EH (cell line): Measurements from ENCODE around the gene CRYBB1.
"Not testable (repeated sequence)": the region's sequence is repeated elsewhere in the genome, so short reads cannot be mapped to it uniquely, and the experiment has no call there.

Experiments used
- DNase-seq: peaks from one replicate; pipeline ENCODE4 v3.0.0-alpha.2; 2015; ENCODE audit warnings: low read depth

CRYBB1 gene

GRCh38 chr22:26636296-26636695 is 18.5 kb upstream of the CRYBB1 start:
- no peak for DNase-seq

- no peak for DNase-seq
Measured at GRCh38 chr22:26635117-26635516, 17.3 kb upstream of the CRYBB1 start.

GRCh38 chr22:26634189-26634588 is 16.4 kb upstream of the CRYBB1 start:
- DNase-seq, result no peak

- DNase-seq, result no peak
Measured at GRCh38 chr22:26632422-26633155, 14.8 kb upstream of the CRYBB1 start.

GRCh38 chr22:26631282-26631681 is 13.5 kb upstream of the CRYBB1 start:
- no peak for DNase-seq

GRCh38 chr22:26629988-26630761 is 12.3 kb upstream of the CRYBB1 start:
- no peak for DNase-seq

GRCh38 chr22:26624803-26625202 is 7.0 kb upstream of the CRYBB1 start:
- no peak for DNase-seq

- DNase-seq, result no peak
Measured at GRCh38 chr22:26623984-26624383, 6.2 kb upstream of the CRYBB1 start.

- no peak for DNase-seq
Measured at GRCh38 chr22:26621663-26622062, 3.8 kb upstream of the CRYBB1 start, which contains the start of gene CRYBA4. TSS of gene CRYBA4 (plus strand) at chr22:26621963. CDS start at chr22:26622597, 634 bp downstream.

GRCh38 chr22:26620197-26620596 is 2.4 kb upstream of the CRYBB1 start:
- no peak for DNase-seq

- no peak for DNase-seq
Measured at GRCh38 chr22:26619510-26619909, 1.7 kb upstream of the CRYBB1 start.

GRCh38 chr22:26618455-26618854 is 628 bp upstream of the CRYBB1 start:
- DNase-seq, result no peak

GRCh38 chr22:26616650-26617049 is 1.2 kb downstream of the CRYBB1 start:
- DNase-seq, result no peak

GRCh38 chr22:26615830-26616435 is 1.9 kb downstream of the CRYBB1 start:
- no peak for DNase-seq

- DNase-seq, result no peak
Measured at GRCh38 chr22:26615149-26615548, 2.7 kb downstream of the CRYBB1 start.

- no peak for DNase-seq
Measured at GRCh38 chr22:26614322-26614721, 3.5 kb downstream of the CRYBB1 start.

- DNase-seq, result not testable (repeated sequence)
Measured at GRCh38 chr22:26613753-26614152, 4.1 kb downstream of the CRYBB1 start.

GRCh38 chr22:26612652-26613051 is 5.2 kb downstream of the CRYBB1 start:
- DNase-seq, result no peak

GRCh38 chr22:26610996-26611395 is 6.8 kb downstream of the CRYBB1 start:
- peak; percentile 61 for DNase-seq

GRCh38 chr22:26610072-26610958 is 7.5 kb downstream of the CRYBB1 start:
- peak; percentile 96 for DNase-seq

- no peak for DNase-seq
Measured at GRCh38 chr22:26609287-26609686, 8.5 kb downstream of the CRYBB1 start.

- DNase-seq, result no peak
Measured at GRCh38 chr22:26608129-26608528, 9.7 kb downstream of the CRYBB1 start.
